ENCODE results near the gene CRNN.

CRNN gene

GRCh38 chr1:152413909-152414308 lies at the start of gene CRNN:
TSS of gene CRNN (minus strand) at chr1:152414263. CDS start at chr1:152412233, 2,030 bp downstream.
- DNase-seq, result no peak

GRCh38 chr1:152462636-152463035 lies 48.6 kb upstream of the CRNN start:
- no peak for DNase-seq

- DNase-seq, result peak; percentile 73
Observed at GRCh38 chr1:152461544-152461943, 47.5 kb upstream of the CRNN start.

GRCh38 chr1:152460529-152460899 lies 46.5 kb upstream of the CRNN start:
- no peak for DNase-seq

- DNase-seq, result peak; percentile 83
Observed at GRCh38 chr1:152459596-152460528, 45.8 kb upstream of the CRNN start.

GRCh38 chr1:152458384-152459185 lies 44.5 kb upstream of the CRNN start:
- DNase-seq, result peak; percentile 82

GRCh38 chr1:152457561-152457960 lies 43.5 kb upstream of the CRNN start:
- DNase-seq, result no peak

- no peak for DNase-seq
Observed at GRCh38 chr1:152457071-152457470, 43.0 kb upstream of the CRNN start.

GRCh38 chr1:152451254-152451653 lies 37.2 kb upstream of the CRNN start:
- DNase-seq, result no peak

GRCh38 chr1:152449661-152450060 lies 35.6 kb upstream of the CRNN start:
- no peak for DNase-seq

GRCh38 chr1:152448496-152448895 lies 34.4 kb upstream of the CRNN start:
- no peak for DNase-seq

- DNase-seq, result no peak
Observed at GRCh38 chr1:152448095-152448494, 34.0 kb upstream of the CRNN start.

GRCh38 chr1:152447484-152447883 lies 33.4 kb upstream of the CRNN start:
- no peak for DNase-seq

- DNase-seq, result no peak
Observed at GRCh38 chr1:152444045-152444444, 30.0 kb upstream of the CRNN start.

- DNase-seq, result no peak
Observed at GRCh38 chr1:152442765-152443164, 28.7 kb upstream of the CRNN start.

- DNase-seq, result no peak
Observed at GRCh38 chr1:152442301-152442700, 28.2 kb upstream of the CRNN start.

- no peak for DNase-seq
Observed at GRCh38 chr1:152441756-152442155, 27.7 kb upstream of the CRNN start.

- DNase-seq, result peak; percentile 83
Observed at GRCh38 chr1:152440635-152441471, 26.8 kb upstream of the CRNN start.

- DNase-seq, result no peak
Observed at GRCh38 chr1:152436593-152437496, 22.8 kb upstream of the CRNN start.

- DNase-seq, result no peak
Observed at GRCh38 chr1:152427458-152427857, 13.4 kb upstream of the CRNN start.

- DNase-seq, result no peak
Observed at GRCh38 chr1:152426731-152427130, 12.7 kb upstream of the CRNN start.

- no peak for DNase-seq
Observed at GRCh38 chr1:152419917-152420316, 5.9 kb upstream of the CRNN start.
